Left renal cortex interstitium (tissue), 4 donors: ENCODE results near the gene RAB11FIP5. TPM values are rescaled to one million over a fixed set of nuclear protein-coding genes. Genes with fewer than 3 reads are reported as not detected.
"Not testable (repeated sequence)": the region's sequence is repeated elsewhere in the genome, so short reads cannot be mapped to it uniquely, and the experiment has no call there.

Experiments
- DNase-seq, 4 donors: peaks; one replicate each; pipeline ENCODE4 v3.0.0-alpha.2; 2013; ENCODE audit warnings: low read depth in 4 of 4, low spot score in 2 of 4, missing footprints in 1 of 4
- polyA plus RNA-seq, 4 donors: library from polyadenylated mRNA; unstranded; fragments of 120-200 nt; gene quantifications; one replicate each; pipeline ENCODE4 v1.2.1, GENCODE V29; 2013; ENCODE audit not compliant: insufficient read length in 4 of 4

Gene RAB11FIP5, protein sequence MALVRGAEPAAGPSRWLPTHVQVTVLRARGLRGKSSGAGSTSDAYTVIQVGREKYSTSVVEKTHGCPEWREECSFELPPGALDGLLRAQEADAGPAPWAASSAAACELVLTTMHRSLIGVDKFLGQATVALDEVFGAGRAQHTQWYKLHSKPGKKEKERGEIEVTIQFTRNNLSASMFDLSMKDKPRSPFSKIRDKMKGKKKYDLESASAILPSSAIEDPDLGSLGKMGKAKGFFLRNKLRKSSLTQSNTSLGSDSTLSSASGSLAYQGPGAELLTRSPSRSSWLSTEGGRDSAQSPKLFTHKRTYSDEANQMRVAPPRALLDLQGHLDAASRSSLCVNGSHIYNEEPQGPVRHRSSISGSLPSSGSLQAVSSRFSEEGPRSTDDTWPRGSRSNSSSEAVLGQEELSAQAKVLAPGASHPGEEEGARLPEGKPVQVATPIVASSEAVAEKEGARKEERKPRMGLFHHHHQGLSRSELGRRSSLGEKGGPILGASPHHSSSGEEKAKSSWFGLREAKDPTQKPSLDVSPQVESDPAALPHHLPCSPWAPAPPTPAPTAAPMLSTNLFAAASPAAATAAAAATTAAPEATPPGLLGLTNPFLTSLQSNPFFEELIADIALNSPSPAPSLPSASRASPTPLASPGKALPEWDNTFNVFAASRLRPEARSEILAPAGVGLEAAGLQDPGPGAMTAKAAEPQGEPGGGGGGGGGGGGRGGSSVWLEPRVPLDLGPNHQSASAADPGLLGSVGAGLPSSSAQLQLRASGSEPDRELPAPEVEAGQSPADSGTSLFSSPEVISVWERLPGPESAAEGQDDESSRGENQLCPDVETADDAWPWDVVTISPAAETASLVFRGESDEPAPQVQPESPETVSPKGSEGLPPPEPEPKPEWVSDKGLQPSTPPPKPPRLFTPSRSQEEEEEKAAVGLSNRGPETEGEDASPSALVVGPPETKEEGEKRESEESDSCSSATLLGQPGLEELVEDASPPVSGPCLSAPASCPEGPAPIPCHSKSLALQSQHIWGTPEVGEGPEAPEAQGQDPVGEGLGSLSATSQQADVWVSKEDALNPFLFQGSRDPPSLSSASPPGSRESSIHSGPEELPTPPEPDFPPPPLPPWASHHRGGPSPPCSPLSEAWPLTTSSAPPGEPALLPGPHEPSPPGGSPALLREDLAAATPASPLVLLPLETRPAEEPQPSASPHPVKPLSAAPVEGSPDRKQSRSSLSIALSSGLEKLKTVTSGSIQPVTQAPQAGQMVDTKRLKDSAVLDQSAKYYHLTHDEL (N-terminal part only)
- 10 to 100 TPM; 36.9 to 44.9 (median 41.2) TPM for polyA plus RNA-seq

DNA sequence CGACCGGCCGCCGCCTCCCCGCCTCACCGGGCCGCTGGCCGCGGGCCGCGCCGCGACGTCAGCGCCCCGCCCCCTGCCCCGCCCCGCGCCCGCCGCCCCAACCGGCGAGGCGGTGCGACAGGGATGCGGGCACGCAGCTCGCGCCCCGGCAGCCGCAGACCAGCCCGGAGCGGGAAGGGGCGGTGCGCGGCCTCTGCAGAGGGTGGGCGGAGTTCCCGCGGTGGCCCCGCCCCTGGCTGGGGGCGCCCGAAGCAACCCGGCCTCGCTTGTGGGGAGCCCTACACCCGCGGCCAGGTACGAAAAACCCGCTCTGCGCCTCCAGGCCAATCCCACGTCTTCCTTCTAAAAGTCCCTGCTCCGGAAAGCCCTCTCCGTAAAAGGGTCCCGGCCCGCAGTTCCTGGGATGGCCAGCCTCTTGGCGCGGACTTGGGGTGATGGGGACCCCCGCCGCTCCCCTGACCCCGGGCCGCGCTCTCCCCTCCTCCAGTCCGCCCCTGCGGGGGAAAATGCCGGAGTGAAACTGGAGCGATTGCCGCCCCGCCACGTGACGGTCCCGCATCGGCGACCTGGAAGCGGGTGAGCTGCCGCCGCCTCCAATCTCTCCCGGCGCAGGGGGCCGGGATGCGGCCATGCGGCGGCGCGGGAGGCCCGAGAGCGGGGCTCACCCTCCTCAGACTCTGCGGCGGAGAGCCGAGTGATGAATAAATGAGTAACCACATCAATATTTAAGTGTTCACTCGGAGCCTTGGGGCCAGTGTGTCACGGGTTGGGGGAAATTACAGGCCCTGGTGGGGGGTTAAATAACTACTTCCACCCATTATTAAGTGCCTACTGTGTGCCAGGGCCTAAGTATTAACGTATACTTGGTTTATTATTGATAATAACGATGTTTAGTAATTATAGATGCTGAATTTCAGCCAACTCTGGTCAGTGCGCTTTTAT is at the start of gene RAB11FIP5:
Gene RAB11FIP5 (minus strand): TSS at position 36 of the 942 bp plus-strand sequence. CDS start 171 bp downstream, outside the sequence.
- DNase-seq: peak in 1 of 4 donors; percentile 21

- DNase-seq: no peak
Measured at GRCh38 chr2:73156539-73157124, 43.9 kb upstream of the RAB11FIP5 start.

DNA sequence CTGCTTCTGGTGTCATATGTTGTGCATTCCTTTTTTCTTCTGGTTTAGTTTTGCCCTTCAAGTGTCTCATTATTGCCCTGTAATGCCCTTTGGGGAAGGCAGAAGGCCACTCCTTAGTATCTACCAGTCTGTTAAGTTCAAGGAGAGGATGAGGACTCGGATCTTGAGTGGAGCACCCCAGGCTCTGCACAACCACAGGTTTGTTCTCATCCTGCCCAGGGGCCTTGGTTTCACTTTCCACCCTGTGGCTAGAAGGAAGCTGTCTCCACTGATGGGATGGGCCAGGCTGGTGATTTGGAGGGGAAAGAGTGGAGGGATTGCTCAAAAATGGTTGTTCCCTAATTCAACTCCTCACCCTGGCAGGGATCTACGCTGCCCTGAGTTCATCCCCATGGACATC is 30.2 kb upstream of the RAB11FIP5 start:
- no peak for DNase-seq

DNA sequence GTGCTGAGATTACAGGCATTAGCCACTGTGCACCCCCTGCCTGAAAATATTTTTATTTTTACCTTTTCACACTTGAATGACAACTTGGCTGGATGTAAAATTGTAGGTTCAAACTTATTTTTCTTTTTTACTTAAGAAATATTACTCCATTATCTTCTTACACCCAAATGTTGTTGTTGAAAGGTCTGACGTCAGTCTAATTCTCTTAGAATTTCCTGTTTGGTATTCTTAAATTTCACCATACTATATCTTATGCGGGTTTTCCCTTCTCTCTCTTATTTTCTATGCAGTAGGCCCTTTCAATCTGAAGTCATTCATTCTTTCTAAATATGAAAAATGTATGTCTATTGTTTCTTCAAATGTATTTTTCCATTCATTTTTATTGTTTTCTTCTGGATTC is 29.1 kb upstream of the RAB11FIP5 start:
- no peak for DNase-seq

- no peak for DNase-seq
Measured at GRCh38 chr2:73135236-73135635, 22.5 kb upstream of the RAB11FIP5 start.

- no peak for DNase-seq
Measured at GRCh38 chr2:73134471-73134870, 21.7 kb upstream of the RAB11FIP5 start.

DNA sequence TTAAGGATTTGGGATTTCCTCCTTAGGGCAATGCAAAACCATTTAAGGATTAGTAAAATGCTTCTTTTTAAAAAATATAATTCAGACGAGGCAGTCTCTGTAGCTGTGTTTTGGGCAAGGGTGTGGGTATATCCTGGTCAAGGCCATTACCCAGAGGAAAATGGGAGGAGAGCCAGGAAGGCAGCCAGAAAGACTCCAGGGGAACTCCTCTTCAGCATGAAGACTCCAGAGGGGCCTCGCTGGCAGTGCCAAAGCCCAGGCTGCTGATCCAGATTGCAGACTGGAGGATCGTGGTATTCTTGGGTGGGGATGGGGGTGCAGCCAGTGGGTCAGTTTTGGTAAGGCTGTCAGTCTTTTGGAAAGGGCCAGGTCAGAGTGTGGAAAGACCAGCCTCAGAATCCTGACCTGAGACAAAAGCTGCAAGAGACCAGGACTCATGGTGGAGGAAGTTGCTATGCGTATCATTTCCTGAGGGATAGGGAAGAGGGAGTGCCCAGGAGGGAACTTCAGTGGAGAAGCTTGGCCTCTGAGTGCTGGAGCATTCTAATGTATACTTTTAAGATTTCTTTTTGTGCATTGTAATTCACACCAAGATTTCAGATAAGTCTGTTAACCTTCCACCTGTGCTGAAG is 20.9 kb upstream of the RAB11FIP5 start:
- no peak for DNase-seq

DNA sequence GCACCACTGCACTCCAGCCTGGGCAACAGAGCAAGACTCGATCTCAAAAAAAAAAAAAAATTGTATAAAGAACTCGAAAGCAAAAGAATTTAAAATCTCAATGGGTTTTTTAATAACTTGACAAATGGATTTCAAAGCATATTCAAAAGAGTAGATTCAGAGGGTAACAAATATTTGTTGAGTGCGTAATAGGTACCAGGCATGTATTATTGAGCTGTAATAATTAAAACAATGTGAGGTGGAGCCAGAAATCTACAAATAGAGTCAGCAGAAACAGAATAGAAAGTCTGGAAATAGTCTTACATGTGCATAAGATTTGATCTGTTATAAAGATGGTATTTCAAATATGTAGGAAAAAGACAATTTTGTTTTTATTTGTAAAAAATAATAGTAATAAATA is 19.1 kb upstream of the RAB11FIP5 start:
- DNase-seq: no peak

DNA sequence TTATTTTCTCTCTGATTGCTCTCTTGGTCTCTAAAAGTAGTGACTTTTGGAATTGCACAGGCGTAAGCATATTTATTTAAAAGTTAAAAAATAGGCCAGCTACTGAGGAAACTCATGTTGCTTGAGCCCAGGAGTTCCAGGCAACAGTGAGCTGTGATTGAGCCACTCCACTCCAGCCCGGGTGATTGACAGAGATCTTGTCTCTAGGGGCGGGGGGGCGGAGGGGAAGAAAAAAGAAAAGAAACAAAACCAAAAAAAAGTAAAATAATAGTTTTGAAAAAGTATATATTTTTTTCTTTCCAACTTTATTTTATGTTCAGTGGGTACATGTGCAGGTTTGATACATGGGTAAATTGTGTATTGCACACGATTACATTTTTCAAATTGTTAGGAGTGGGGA is 18.0 kb upstream of the RAB11FIP5 start:
- DNase-seq: no peak

GRCh38 chr2:73128841-73129535 is 16.2 kb upstream of the RAB11FIP5 start:
- DNase-seq: no peak

GRCh38 chr2:73122536-73122935 is 9.8 kb upstream of the RAB11FIP5 start:
- no peak for DNase-seq

- DNase-seq: not testable (repeated sequence)
Measured at GRCh38 chr2:73119611-73120239, 7.0 kb upstream of the RAB11FIP5 start.

- DNase-seq: no peak
Measured at GRCh38 chr2:73117441-73117840, 4.7 kb upstream of the RAB11FIP5 start.

- no peak for DNase-seq
Measured at GRCh38 chr2:73116182-73116960, 3.6 kb upstream of the RAB11FIP5 start.

DNA sequence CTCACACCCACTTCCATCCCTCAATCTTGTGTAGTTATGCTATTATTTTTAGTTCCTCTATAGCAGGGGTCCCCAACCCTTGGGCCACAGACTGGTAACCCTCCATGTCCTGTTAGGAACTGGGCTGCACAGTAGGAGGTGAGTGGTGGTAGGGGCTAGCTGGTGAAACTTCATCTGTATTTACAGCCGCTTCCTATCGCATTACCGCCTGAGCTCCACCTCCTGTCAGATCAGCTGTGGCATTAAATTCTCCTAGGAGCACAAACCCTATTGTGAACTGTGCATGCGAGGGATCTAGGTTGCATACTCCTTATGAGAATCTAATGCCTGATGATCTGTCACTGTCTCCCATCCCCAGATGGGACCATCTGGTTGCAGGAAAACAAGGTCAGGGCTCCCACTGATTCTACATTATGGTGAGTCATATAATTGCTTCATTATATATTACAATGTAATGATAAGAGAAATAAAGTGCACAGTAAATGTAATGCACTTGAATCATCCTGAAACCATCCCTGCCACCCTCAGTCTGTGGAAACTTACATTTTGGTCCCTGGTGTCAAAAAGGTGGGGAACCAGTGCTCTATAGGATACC is 1.6 kb upstream of the RAB11FIP5 start:
- DNase-seq: no peak
